Measurements from ENCODE around the gene CHD6.

DNA sequence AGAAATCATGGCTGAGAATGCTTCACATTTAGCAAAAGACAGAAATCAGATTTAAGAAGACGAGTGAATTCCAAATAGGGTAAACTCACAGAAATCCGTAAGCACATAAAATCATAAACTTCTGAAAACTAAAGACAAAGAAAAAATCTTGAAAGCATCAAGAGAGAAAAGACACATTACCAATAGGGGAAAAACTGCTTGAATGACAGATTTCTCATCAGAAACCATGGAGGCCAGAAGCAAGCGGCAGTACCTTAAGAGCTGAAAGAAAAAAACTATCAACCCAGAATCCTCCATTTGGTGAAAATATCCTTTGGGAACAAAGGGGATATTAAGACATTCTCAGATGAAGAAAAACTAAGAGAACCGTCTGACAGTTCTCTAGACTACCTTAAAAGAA lies 185.0 kb downstream of the CHD6 start:
- TF ChIP-seq, protein P1, sequence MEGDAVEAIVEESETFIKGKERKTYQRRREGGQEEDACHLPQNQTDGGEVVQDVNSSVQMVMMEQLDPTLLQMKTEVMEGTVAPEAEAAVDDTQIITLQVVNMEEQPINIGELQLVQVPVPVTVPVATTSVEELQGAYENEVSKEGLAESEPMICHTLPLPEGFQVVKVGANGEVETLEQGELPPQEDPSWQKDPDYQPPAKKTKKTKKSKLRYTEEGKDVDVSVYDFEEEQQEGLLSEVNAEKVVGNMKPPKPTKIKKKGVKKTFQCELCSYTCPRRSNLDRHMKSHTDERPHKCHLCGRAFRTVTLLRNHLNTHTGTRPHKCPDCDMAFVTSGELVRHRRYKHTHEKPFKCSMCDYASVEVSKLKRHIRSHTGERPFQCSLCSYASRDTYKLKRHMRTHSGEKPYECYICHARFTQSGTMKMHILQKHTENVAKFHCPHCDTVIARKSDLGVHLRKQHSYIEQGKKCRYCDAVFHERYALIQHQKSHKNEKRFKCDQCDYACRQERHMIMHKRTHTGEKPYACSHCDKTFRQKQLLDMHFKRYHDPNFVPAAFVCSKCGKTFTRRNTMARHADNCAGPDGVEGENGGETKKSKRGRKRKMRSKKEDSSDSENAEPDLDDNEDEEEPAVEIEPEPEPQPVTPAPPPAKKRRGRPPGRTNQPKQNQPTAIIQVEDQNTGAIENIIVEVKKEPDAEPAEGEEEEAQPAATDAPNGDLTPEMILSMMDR (IDR thresholded peaks at IDR 0.05) = no peak
- no peak for TF ChIP-seq POLR2A (IDR thresholded peaks at IDR 0.05)

Measured in heart left ventricle (tissue), 13 donors.